ENCODE data around the gene KIF6.

- TF ChIP-seq, protein P1, sequence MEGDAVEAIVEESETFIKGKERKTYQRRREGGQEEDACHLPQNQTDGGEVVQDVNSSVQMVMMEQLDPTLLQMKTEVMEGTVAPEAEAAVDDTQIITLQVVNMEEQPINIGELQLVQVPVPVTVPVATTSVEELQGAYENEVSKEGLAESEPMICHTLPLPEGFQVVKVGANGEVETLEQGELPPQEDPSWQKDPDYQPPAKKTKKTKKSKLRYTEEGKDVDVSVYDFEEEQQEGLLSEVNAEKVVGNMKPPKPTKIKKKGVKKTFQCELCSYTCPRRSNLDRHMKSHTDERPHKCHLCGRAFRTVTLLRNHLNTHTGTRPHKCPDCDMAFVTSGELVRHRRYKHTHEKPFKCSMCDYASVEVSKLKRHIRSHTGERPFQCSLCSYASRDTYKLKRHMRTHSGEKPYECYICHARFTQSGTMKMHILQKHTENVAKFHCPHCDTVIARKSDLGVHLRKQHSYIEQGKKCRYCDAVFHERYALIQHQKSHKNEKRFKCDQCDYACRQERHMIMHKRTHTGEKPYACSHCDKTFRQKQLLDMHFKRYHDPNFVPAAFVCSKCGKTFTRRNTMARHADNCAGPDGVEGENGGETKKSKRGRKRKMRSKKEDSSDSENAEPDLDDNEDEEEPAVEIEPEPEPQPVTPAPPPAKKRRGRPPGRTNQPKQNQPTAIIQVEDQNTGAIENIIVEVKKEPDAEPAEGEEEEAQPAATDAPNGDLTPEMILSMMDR (IDR thresholded peaks at IDR 0.05), result no peak
- peak; percentile 34 for TF ChIP-seq POLR2AphosphoS5 (IDR thresholded peaks at IDR 0.05)
Observed at GRCh38 chr6:39561536-39562266, 163.5 kb downstream of the KIF6 start.

All from gastroesophageal sphincter (tissue), 3 donors.